ENCODE results near the gene DYTN. TPM values are rescaled to one million over a fixed set of nuclear protein-coding genes. Genes with fewer than 3 reads are reported as not detected.
"Not testable (repeated sequence)": the region's sequence is repeated elsewhere in the genome, so short reads cannot be mapped to it uniquely, and the experiment has no call there.

Gene DYTN
- total and polyA plus RNA-seq, 9 donors: not detected

- intact Hi-C loops (cut with DNase I): no loop called here
- no peaks in the 10 kb centered on the region for H3K4me1 ChIP-seq (ENCODE audit: insufficient read depth)
- no peaks in the 10 kb centered on the region for H3K9me3 ChIP-seq
- no peaks in the 10 kb centered on the region for H3K36me3 ChIP-seq
- 76 to 86% (median 83%) methylated on average over 3 of the region's 3 CpGs for WGBS, 3 donors
- no peaks in the 10 kb centered on the region for H3K27me3 ChIP-seq
- TF ChIP-seq EP300 (IDR thresholded peaks at IDR 0.05) (no peak), POLR2A (IDR thresholded peaks at IDR 0.05) (no peak), CTCF (IDR thresholded peaks at IDR 0.05) (no peak)
- H3K27ac ChIP-seq: no peak overlapping the region
- DNase-seq: no peak
- H3K4me3 ChIP-seq: no peak overlapping the region
Measured at GRCh38 chr2:206716623-206717022, 1.6 kb downstream of the DYTN start.

- WGBS, 3 donors: 21 to 26% (median 23%) methylated on average over 4 of the region's 4 CpGs
- H3K4me3 ChIP-seq; H3K27me3 ChIP-seq; H3K4me1 ChIP-seq (ENCODE audit: insufficient read depth); intact Hi-C loops (cut with DNase I); DNase-seq; H3K36me3 ChIP-seq; H3K27ac ChIP-seq; H3K9me3 ChIP-seq: not testable (repeated sequence)
Measured at GRCh38 chr2:206715183-206715582, 3.0 kb downstream of the DYTN start.

GRCh38 chr2:206713746-206714145 lies 4.5 kb downstream of the DYTN start:
- Histone ChIP-seq H3K27me3 (no peaks in the 10 kb centered on the region), H3K9me3 (no peaks in the 10 kb centered on the region), H3K4me3 (no peak overlapping the region), H3K27ac (no peak overlapping the region), H3K36me3 (no peaks in the 10 kb centered on the region), H3K4me1 (ENCODE audit: insufficient read depth) (no peaks in the 10 kb centered on the region)
- intact Hi-C loops (cut with DNase I): no loop called here
- DNase-seq: no peak
- 45 to 63% (median 56%) methylated on average over 4 of the region's 4 CpGs for WGBS, 3 donors
- no peak for TF ChIP-seq CTCF (IDR thresholded peaks at IDR 0.05)
- no peak for TF ChIP-seq POLR2A (IDR thresholded peaks at IDR 0.05)
- no peak for TF ChIP-seq EP300 (IDR thresholded peaks at IDR 0.05)

- intact Hi-C loops (cut with DNase I): loop anchor here in 1 of 4 donors (10.0 kb wide), 1 partner anchor 1197 kb away; no protein-coding TSS in a partner anchor
- no peak overlapping the region for H3K27ac ChIP-seq
- no peaks in the 10 kb centered on the region for H3K27me3 ChIP-seq
- H3K9me3 ChIP-seq: no peaks in the 10 kb centered on the region
- no peaks in the 10 kb centered on the region for H3K36me3 ChIP-seq
- no peaks in the 10 kb centered on the region for H3K4me1 ChIP-seq (ENCODE audit: insufficient read depth)
- TF ChIP-seq CTCF (IDR thresholded peaks at IDR 0.05) (no peak), POLR2A (IDR thresholded peaks at IDR 0.05) (no peak), EP300 (IDR thresholded peaks at IDR 0.05) (no peak)
- 52 to 60% (median 56%) methylated on average over 5 of the region's 5 CpGs for WGBS, 3 donors
- no peak for DNase-seq
- H3K4me3 ChIP-seq: no peak overlapping the region
Measured at GRCh38 chr2:206708286-206708685, 9.9 kb downstream of the DYTN start.

GRCh38 chr2:206707164-206707701 lies 11.0 kb downstream of the DYTN start:
- H3K27ac ChIP-seq: no peak overlapping the region
- intact Hi-C loops (cut with DNase I): loop anchor here in 1 of 4 donors (10.0 kb wide), 1 partner anchor 1198 kb away; no protein-coding TSS in a partner anchor
- no peaks in the 10 kb centered on the region for H3K36me3 ChIP-seq
- H3K27me3 ChIP-seq: no peaks in the 10 kb centered on the region
- TF ChIP-seq POLR2A (IDR thresholded peaks at IDR 0.05): no peak
- TF ChIP-seq CTCF (IDR thresholded peaks at IDR 0.05): no peak
- no peak for TF ChIP-seq EP300 (IDR thresholded peaks at IDR 0.05)
- WGBS, 3 donors: 73 to 81% (median 81%) methylated on average over 10 of the region's 10 CpGs
- no peaks in the 10 kb centered on the region for H3K4me1 ChIP-seq (ENCODE audit: insufficient read depth)
- H3K9me3 ChIP-seq: no peaks in the 10 kb centered on the region
- H3K4me3 ChIP-seq: no peak overlapping the region
- DNase-seq: no peak
